Kasumi-1 (cell line): Measurements from ENCODE around the gene GPRIN1.
A peak's percentile ranks its signal among the peaks of the same experiment; 100 is the strongest.

Experiments used
- DNase-seq, 2 experiments: peaks; one replicate each; lab custom pipeline; 2025; lab: John Stamatoyannopoulos, UW

Gene GPRIN1

GRCh38 chr5:176643491-176644219, 33.7 kb upstream of the GPRIN1 start:
- DNase-seq, result no peak

- DNase-seq, result no peak
Measured at GRCh38 chr5:176642675-176643490, 32.9 kb upstream of the GPRIN1 start.

- DNase-seq, result no peak
Measured at GRCh38 chr5:176640616-176641015, 30.7 kb upstream of the GPRIN1 start.

GRCh38 chr5:176639981-176640380, 30.0 kb upstream of the GPRIN1 start:
- no peak for DNase-seq

- DNase-seq, result no peak
Measured at GRCh38 chr5:176639208-176639607, 29.3 kb upstream of the GPRIN1 start.

GRCh38 chr5:176638437-176638836, 28.5 kb upstream of the GPRIN1 start:
- DNase-seq, result no peak

- no peak for DNase-seq
Measured at GRCh38 chr5:176637556-176637955, 27.6 kb upstream of the GPRIN1 start.

- no peak for DNase-seq
Measured at GRCh38 chr5:176636426-176636825, 26.5 kb upstream of the GPRIN1 start.

GRCh38 chr5:176633598-176633997, 23.6 kb upstream of the GPRIN1 start:
- DNase-seq, result no peak

- no peak for DNase-seq
Measured at GRCh38 chr5:176632745-176633144, 22.8 kb upstream of the GPRIN1 start.

GRCh38 chr5:176631383-176632200, 21.6 kb upstream of the GPRIN1 start:
- DNase-seq, result no peak

- no peak for DNase-seq
Measured at GRCh38 chr5:176630681-176631222, 20.8 kb upstream of the GPRIN1 start.

GRCh38 chr5:176629853-176630680, 20.1 kb upstream of the GPRIN1 start, which contains the start of the genes EIF4E1B and SNCB:
EIF4E1B (plus strand) TSS chr5:176630675; CDS start chr5:176642788, 12,113 bp downstream.
SNCB (minus strand) TSS chr5:176630534; CDS start chr5:176629654, 880 bp downstream.
- DNase-seq, result peak; percentile 15 to 28

GRCh38 chr5:176629317-176629852, 19.4 kb upstream of the GPRIN1 start:
- DNase-seq, result no peak

GRCh38 chr5:176628406-176629228, 18.7 kb upstream of the GPRIN1 start:
- no peak for DNase-seq

- no peak for DNase-seq
Measured at GRCh38 chr5:176627582-176627981, 17.6 kb upstream of the GPRIN1 start.

GRCh38 chr5:176626876-176627236, 16.9 kb upstream of the GPRIN1 start:
- DNase-seq, result no peak

GRCh38 chr5:176625966-176626875, 16.3 kb upstream of the GPRIN1 start:
- DNase-seq, result no peak

- no peak for DNase-seq
Measured at GRCh38 chr5:176625512-176625911, 15.6 kb upstream of the GPRIN1 start.
